Left renal pelvis (tissue), 4 donors: Measurements from ENCODE around the gene SLC16A2. TPM values are rescaled to one million over a fixed set of nuclear protein-coding genes. Genes with fewer than 3 reads are reported as not detected.
"Not testable (repeated sequence)": the region's sequence is repeated elsewhere in the genome, so short reads cannot be mapped to it uniquely, and the experiment has no call there.

Experiments
- DNase-seq, 4 donors: peaks; one replicate each; pipeline ENCODE4 v3.0.0-alpha.2; 2013; ENCODE audit warnings: low read depth in 4 of 4, low spot score in 3 of 4
- polyA plus RNA-seq, 4 donors: library from polyadenylated mRNA; unstranded; fragments of 120-200 nt; gene quantifications; one replicate each; pipeline ENCODE4 v1.2.1, GENCODE V29; 2013; ENCODE audit not compliant: insufficient read length in 4 of 4

SLC16A2 gene
- polyA plus RNA-seq, 4 donors: 30.1 to 64.2 (median 32.8) TPM

DNA sequence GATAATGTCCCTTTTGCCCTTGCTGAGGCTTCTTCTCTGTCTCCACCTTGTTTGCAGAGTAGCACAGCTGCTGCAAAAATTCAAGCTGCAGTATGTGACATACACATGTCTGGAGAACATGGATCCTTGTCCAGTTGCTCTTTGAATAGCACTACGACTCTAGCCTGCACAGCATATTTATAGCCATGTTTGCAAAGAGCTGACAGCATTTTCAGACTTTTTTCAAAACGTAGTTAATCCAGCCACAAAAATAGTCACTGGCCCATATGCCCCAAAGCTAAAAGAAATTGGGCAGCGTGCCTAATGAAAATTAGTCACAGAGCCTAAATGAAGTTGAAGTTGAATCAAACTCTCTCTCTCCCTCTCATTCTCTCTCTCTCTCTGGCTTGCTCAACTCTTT lies 17.5 kb downstream of the SLC16A2 start:
- no peak for DNase-seq

DNA sequence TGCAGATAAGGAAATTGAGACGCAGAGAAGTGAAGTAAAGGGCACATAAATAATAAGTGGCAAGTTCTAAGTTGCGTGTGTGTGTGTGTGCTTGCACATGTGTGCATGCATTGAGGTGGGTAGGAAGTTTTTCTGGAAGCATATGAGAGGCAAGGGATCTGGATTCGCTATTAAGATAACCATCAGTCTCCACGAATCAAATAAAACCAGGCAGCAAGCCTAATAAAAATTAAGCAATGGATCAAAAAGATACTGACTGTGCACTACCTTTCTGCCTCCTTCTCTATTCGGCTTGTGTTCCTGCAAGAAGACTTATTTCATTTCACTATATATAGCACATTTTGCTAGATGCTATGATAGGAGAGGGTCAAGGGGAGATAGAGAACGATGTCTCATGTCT lies 23.8 kb downstream of the SLC16A2 start:
- no peak for DNase-seq

DNA sequence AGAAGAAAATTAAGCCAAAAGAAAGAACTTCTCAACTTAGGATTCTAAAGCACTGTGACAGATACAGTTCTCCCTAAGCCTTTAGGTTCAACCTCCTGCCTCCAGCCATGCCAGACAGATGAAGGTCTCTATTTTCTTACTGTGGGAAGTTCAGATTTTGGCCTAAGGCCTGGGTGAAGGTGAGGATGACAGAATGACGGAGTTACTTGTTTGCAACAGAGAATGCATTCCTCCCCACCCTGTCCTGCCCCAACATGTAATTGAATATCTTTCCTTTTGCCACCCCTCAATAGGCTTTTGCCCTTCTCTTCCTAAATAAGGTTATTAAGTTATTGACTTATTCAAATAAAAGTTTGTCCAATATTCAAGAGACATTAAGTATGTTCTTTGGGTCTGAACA lies 25.6 kb downstream of the SLC16A2 start:
- no peak for DNase-seq

DNA sequence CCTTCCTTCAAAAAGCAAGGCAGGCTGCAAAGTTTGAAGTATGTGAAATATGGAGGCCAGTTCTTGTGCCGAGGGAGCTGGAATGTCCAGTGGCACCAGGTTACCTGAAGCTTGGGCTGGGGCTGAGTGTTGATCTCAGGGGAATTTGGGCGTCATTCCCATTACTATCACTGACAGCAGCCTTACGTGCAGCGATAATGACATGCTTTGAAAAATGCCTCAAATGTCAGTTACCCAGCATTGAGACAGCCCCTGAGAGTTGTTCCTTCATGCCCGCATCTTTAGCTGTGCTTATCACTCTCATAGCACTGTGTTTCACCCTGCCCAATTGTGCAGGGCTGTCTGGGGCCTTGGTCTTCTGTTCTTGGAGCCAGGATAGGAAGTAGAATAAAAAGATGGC lies 27.4 kb downstream of the SLC16A2 start:
- DNase-seq: no peak

DNA sequence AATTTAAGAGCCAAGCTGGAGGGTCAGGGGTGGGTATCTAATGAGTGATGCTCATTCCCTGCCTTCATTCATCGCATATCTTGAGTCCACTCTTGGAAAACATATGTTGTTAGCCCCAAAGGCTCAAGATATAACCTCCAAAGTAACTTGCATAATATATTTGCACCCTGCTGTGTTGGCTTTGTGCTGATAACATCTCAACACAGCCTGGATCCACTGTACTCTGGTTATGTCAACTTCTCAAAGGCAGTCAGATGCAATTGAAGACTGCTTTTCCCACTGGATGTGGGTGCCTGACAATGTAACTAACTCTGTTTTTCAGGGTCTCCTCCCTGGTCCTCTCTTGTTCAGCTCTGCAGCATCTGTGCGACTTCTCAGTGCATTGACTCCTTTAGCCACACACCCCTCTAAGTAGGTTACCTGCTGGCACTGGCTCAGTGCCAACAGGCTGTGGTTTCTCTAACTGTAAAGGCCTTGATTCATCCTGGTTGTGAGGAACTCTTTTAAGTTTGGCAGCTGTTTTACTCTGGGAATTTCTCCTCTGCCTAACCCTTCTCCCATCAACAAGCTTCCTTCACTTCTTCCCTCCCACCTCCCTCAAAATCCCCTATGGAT lies 28.1 kb downstream of the SLC16A2 start:
- no peak for DNase-seq

DNA sequence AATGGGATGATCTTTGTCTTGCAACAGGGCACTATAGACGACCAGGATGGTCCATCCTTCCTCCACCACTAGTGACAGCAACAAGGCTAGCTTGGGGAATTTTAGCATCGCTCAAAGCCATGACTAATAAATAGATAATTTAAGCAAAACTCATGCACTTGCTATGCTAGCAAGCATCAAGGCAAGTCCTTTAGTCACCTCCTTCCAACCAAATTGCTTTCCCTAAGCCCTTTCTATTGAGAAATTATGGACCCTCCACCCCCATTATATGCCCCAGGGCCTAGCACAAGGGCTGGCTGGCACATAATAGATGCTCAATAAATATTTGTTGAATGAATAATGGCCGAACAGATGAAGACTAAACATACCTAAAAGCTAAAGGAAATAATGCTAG lies 28.6 kb downstream of the SLC16A2 start:
- no peak for DNase-seq

DNA sequence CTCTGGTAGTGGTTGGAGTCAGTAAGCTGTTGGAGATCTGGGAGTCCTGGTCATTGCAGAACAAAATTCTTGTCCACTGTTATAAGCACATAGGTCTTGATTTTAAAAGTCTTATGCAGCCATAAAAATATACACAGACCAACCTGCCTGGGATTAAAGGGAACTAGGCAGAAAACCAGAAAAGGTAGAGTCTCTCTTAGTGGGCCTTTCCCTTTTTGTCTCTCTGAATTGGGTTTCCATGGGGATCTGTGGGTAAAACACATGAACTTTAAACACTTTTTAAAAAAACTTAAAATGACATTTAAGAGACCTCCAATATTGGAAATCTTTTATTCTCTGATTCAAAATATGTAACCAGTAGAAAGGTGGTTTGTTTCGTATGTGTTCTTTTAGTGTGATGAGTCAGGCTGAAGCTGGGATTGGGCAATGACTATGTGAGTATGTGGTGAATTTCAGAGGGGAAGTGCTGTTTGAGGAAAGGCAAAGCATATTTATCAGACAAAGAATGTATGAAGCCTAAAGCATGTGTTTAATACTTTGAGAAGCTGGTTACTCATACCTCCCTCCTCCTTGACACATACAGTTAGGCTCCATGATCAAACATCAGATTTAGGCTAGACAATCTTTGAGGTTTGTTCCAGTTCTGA lies 29.6 kb downstream of the SLC16A2 start:
- no peak for DNase-seq

DNA sequence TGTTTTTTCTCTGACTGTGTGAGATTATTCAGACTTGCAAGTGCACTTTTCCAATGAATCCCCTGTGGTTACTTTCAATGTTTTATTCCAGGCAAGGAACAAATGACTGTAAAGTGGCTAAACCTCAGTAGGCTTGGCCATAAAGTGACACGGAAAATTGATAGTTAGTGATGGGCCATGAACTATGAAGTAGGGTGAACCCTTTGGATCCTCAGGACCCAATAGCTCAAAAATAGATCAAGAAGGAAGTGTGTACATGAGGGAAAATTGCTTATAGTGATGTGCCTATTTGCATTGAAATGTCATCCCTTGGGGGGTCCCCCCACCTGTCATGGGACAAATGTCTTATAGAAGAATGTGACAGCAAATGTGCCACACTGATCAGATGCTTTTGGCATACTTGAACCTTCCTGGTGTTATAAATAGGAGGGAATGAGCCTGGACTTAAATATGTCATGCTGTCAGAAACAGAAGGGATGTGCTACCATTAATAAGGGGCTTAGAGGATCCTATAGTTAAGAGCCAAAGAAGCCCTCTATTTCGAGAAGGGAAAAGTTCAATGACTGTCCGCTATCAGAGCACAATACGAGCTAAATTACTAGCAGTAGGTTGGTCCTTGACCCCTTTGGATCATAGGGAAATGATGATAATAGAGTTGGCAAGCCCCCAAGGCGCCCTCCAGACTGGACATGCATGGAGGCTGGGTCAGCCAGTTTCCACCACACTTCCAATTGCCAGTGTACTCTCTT lies 30.3 kb downstream of the SLC16A2 start:
- no peak for DNase-seq

DNA sequence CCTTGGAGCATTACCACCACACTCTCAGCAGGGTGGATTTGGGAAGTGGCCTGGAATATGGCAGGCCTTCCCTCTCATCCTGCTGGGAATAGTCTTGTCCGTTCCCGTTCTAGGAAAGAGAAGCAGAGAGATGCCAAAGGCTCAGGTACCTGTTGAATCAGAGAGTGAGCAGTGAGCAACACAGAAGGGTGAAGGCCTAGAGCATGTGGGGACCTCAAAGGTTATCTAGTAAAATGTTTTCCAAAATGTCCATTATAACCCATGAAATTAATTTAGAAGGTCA lies 30.8 kb downstream of the SLC16A2 start:
- DNase-seq: no peak

DNA sequence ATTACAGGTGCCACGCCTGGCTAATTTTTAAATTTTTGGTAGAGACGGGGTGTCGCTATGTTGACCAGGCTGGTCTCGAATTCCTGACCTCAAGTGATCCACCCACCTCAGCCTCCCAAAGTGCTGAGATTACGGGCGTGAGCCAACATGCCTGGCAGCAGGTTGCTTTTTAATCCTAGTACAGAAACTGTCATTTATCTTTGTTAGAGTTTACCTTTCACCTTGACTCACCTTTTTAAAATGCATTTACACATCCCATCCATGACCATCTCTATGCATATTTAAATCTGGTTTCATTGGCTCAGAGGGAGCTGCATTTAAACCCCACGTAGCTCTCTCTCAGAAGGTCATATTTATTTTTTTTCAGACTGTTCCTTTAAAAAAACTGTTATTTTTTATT lies 31.9 kb downstream of the SLC16A2 start:
- no peak for DNase-seq

DNA sequence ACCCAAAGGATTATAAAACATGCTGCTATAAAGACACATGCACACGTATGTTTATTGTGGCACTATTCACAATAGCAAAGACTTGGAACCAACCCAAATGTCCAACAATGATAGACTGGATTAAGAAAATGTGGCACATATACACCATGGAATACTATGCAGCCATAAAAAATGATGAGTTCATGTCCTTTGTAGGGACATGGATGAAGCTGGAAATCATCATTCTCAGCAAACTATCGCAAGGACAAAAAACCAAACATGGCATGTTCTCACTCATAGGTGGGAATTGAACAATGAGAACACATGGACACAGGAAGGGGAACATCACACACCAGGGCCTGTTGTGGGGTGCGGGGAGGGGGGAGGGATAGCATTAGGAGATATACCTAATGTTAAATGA lies 32.9 kb downstream of the SLC16A2 start:
- DNase-seq: not testable (repeated sequence)

DNA sequence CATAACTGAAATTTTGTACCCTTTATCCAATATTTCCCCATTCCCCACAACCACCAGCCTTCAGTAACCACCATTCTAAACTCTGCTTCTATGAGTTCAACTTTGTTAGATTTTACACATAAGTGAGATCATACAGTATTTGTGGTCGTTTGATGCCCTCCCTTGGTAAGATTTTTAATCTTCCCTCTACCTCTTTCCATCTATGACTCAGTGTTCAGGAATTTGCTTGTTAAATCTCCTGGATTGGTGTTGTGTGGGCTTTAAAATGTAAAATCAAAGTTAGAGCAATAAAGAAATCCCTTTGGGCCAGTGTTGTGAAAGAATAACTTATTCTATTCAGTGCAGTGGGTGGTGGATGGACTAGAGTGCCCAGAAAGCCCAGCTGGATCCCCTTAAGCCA lies 37.4 kb downstream of the SLC16A2 start:
- no peak for DNase-seq

DNA sequence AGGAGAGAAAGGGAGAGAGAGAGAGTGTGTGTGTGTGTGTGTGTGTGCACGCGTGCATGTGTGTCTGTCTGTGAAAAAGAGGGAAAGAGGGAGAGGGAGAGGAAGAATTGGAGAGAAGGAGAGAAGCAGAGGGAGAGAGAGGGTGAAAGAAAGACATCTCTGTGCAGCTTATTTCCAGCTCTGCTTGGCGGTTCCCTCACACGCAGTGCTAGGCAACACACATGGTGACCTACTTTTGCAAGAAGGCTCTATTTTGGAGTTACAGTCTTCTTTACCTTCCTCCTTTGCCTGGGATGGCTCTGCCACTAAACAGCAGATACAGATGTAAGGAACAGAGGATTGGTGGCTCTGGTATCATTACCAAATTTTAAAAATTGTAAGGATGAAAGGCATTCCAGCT lies 40.1 kb downstream of the SLC16A2 start:
- DNase-seq: no peak

DNA sequence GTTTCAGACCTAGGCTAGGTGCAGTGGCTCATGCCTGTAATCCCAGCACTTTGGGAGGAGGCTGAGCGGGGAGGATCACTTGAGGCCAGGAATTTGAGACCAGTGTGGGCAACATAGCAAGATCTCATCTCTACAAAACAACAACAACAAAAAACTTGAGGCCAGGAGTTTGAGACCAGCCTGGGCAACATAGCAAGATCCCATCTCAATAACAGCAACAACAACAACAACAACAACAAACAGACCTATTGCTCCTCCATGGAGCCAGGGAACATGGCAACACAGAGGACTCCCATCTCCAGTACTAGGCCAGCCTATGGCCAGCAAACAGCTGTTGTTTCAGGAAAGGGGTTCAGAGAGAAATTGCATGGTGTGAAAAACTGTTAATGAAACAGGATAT lies 43.4 kb downstream of the SLC16A2 start:
- DNase-seq: no peak

DNA sequence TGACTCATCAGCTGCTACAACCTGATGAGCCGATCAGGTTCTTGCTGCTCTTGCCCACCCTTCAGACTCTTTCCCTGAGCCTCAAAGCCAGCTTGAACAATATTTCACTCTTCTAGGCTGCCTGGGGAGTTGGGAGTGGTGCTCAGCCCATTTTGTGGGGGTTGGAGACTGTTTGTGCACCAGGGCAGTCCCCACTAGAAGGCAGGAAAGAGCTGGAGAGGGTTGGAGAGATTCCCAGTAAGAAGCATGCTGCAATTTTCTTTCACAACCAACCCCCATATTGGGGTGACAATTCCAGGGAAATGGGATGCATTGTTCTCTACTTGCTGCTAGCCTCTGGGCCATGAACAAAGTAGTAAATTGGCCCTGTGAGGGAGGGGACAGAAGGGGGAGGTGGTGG lies 44.1 kb downstream of the SLC16A2 start:
- no peak for DNase-seq

DNA sequence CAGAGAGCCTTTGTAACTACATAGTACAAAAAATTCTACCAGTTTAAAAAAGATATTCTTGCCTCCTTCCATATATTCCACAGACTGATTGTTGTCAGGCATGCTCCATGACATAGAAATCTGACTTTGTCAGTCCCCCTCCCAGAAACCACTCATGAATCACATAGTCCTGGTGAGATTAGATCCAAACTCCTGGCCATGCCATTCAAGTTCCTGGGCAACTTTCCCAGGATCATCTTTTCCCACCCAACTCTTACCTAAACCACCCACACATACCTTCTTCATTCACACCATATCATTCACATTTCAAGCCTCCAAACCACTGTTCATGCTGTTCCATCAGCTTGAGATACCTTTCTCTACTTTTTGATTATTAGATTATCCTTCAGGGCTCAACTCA lies 46.4 kb downstream of the SLC16A2 start:
- no peak for DNase-seq

DNA sequence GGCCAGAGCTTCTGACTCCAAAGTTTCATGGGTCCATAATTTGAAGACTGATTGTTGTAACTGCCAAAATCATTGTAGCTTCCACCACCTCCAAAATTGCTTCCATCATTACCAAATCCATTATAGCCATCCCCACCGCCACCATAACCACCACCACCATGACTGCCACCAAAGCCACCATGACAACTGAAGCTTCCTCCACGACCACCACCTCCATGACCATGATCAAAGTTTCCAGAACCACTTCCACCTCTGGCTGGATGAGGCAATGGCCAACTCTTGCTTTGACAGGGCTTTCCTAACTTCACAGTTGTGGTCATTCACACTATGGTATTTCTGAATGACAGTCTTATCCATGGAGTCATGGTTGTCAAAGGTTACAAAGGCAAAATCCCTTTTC lies 51.8 kb downstream of the SLC16A2 start:
- not testable (repeated sequence) for DNase-seq

DNA sequence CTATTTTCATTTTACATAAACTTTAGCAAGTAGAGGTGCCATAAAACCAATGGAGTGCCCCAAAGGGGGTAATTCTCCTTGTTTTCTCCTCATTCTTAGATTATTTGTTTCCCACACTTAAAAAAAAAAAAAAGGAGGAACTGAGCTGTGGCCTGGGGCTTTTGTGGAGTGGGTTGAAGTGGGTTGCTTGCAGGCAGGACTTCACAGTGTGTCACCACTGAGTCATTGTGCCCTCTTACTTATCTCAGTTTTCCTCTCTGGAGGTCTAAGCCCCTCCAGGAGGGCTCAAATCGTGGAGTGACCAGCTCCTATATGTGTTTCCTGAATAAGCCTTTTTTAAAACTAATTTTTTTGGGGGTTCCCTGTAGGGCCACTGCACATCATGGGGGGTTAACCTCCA lies 69.0 kb downstream of the SLC16A2 start:
- DNase-seq: no peak

DNA sequence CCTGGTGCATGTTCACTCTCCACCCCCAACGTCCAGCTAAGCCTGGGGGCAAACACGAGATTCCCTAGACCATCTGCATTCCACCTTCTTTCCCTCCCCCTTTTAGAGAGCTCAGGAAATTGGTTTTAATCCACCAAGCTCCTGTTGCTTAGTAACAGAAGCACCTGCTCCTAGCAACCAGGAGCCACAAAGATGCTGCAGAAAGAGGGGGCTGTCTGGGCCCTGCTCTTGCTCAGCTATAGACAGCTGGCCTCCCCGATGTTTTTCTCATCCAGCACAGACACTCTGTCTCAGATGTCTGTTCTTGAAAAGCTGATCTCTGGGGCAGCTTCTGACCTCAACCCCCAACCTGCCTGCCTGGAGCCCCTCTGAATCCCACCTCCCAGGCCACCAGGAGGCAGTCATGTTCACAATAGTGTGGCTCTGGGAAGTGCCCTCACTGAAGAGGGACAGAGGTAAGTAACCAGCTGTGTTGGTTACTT lies 71.5 kb downstream of the SLC16A2 start:
- DNase-seq: no peak

DNA sequence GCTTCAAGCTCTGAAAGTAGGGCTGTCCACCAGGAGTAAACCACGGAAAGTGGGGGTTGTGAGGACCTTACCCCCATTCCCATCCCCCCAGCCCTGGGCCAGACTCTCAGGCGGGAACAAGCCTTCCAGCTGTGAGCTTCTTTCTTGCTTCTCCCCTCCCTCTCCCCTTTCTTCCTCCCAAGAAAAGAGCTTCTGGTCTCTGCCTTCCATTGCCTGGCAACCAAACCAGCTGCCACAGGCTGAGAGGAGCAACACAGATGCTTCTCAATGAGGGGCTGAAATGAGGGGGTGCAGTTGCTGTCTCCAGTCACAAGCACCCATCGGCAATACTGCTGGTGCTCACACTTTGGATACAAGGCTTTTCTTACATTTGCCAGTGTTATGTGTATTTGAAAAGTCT lies 72.5 kb downstream of the SLC16A2 start:
- no peak for DNase-seq

DNA sequence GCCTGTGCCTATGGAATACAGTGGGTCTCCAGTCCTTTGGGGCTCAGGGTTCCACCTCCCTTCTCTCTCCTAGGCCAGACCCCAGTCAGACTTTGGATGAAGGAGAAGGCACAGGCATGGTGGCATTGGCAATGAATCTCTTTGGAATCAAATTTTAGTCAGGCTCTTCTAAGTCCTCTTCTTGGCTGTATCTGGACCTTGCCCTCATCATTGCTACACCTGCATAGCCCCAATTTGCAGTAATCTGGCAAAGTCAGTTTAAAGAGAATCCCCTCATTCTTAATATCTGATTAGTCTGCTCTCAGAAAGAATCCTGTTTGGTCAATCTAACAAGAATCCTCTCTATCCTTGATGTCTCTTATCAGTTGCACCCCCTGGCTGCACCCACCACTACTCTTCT lies 77.6 kb downstream of the SLC16A2 start:
- DNase-seq: no peak

DNA sequence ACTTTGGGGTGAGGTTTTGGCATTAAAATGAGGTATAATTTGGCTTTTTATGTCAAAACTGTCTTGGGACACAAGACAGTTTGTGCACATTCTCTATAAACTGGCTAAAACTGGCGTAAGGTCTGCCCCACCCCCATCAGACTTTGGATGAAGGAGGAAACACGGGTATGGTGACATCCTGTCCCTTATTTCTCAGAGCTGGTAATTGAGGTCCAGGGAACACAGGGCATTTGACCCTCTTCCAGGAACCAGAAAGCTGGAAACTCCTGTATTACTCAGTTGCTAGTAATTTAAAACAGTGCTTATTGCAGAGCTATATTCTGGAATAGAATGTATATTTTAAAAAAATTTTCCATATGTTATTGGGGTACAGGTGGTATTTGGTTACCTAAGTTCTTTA lies 78.8 kb downstream of the SLC16A2 start:
- no peak for DNase-seq
